Glutamatergic neuron (in vitro differentiated cells): ENCODE data around the gene TSEN54. TPM values are rescaled to one million over a fixed set of nuclear protein-coding genes. Genes with fewer than 3 reads are reported as not detected.

Experiments used
- DNase-seq: peaks from one replicate; pipeline ENCODE4 v3.0.0; 2022
- H3K27ac Mint-ChIP-seq: one replicate; pipeline ENCODE4 v1.8.0; 2020; ENCODE audit warnings: mild to moderate bottlenecking, mixed read lengths, inconsistent platforms; ENCODE audit not compliant: unreplicated experiment
- H3K27me3 Mint-ChIP-seq: one replicate; pipeline ENCODE4 v1.8.0; 2020; ENCODE audit warnings: mild to moderate bottlenecking, moderate library complexity, mixed read lengths, inconsistent platforms; ENCODE audit not compliant: unreplicated experiment
- H3K36me3 Mint-ChIP-seq: one replicate; pipeline ENCODE4 v1.8.0; 2020; ENCODE audit warnings: mild to moderate bottlenecking, mixed read lengths, inconsistent platforms; ENCODE audit not compliant: unreplicated experiment
- H3K4me1 Mint-ChIP-seq: one replicate; pipeline ENCODE4 v1.8.0; 2020; ENCODE audit warnings: mild to moderate bottlenecking, low read depth, mixed read lengths, inconsistent platforms; ENCODE audit not compliant: unreplicated experiment
- H3K4me3 Mint-ChIP-seq: one replicate; pipeline ENCODE4 v1.8.0; 2020; ENCODE audit warnings: mild to moderate bottlenecking, mixed read lengths, inconsistent platforms; ENCODE audit not compliant: unreplicated experiment
- H3K9me3 Mint-ChIP-seq: one replicate; pipeline ENCODE4 v1.8.0; 2020; ENCODE audit warnings: mild to moderate bottlenecking, moderate library complexity, mixed read lengths, inconsistent platforms; ENCODE audit not compliant: unreplicated experiment
- CTCF ChIP-seq: fragments of 200-600 bp; sonication (generic); IDR thresholded peaks from one replicate; pipeline ENCODE4 v1.5.0; 2021; ENCODE audit not compliant: partially characterized antibody, unreplicated experiment
- total RNA-seq: library from RNA; stranded (reverse); fragmentation: NEBNext Ultra II Directional; extraction: Animal tissue kit (Norgen Biotek cat#: 25700); gene quantifications from one replicate; pipeline ENCODE4 v1.2.1, GENCODE V29; 2021; ENCODE audit not compliant: unreplicated experiment

The TSEN54 gene
- total RNA-seq, 1 donor from 2014 or later, result 26.6 TPM

- no peaks in the 10 kb centered on the region for H3K36me3 Mint-ChIP-seq
- no peak overlapping the region for H3K4me3 Mint-ChIP-seq
These were observed 5.1 kb upstream of the TSEN54 start for GRCh38 chr17:75511270-75511609.

GRCh38 chr17:75511610-75512575 is 4.4 kb upstream of the TSEN54 start:
- no peak overlapping the region for H3K27ac Mint-ChIP-seq
- no peak for TF ChIP-seq CTCF
- no peaks in the 10 kb centered on the region for H3K4me1 Mint-ChIP-seq
- no peaks in the 10 kb centered on the region for H3K36me3 Mint-ChIP-seq
- no peaks in the 10 kb centered on the region for H3K9me3 Mint-ChIP-seq
- peak; percentile 19 for DNase-seq
- H3K4me3 Mint-ChIP-seq, result no peak overlapping the region
- H3K27me3 Mint-ChIP-seq, result peaks cover 2% of the 10 kb centered on the region

More at GRCh38 chr17:75511270-75511609, 5.1 kb upstream of the TSEN54 start:
- no peak for DNase-seq
- Mint-ChIP-seq H3K27me3 (peaks cover 2% of the 10 kb centered on the region), H3K9me3 (no peaks in the 10 kb centered on the region), H3K27ac (no peak overlapping the region), H3K4me1 (no peaks in the 10 kb centered on the region)
- TF ChIP-seq CTCF, result no peak

- H3K4me3 Mint-ChIP-seq, result peak overlapping the region; percentile 46
- no peak overlapping the region for H3K27ac Mint-ChIP-seq
- no peak for DNase-seq
- H3K36me3 Mint-ChIP-seq, result no peaks in the 10 kb centered on the region
- H3K4me1 Mint-ChIP-seq, result no peaks in the 10 kb centered on the region
- H3K9me3 Mint-ChIP-seq, result peaks cover 5% of the 10 kb centered on the region
- no peak for TF ChIP-seq CTCF
- H3K27me3 Mint-ChIP-seq, result peaks cover 3% of the 10 kb centered on the region
These were observed 3.2 kb upstream of the TSEN54 start for GRCh38 chr17:75512926-75513640.

GRCh38 chr17:75513641-75514000 is 2.7 kb upstream of the TSEN54 start:
- Mint-ChIP-seq H3K27ac (no peak overlapping the region), H3K4me3 (peak overlapping the region; percentile 71), H3K9me3 (peaks cover 8% of the 10 kb centered on the region), H3K4me1 (no peaks in the 10 kb centered on the region), H3K36me3 (no peaks in the 10 kb centered on the region), H3K27me3 (peaks cover 5% of the 10 kb centered on the region)
- no peak for TF ChIP-seq CTCF
- DNase-seq, result no peak

- Mint-ChIP-seq H3K36me3 (no peaks in the 10 kb centered on the region), H3K9me3 (peaks cover 8% of the 10 kb centered on the region), H3K4me1 (no peaks in the 10 kb centered on the region), H3K27ac (no peak overlapping the region), H3K27me3 (peaks cover 5% of the 10 kb centered on the region), H3K4me3 (peak overlapping the region; percentile 78)
- DNase-seq, result peak; percentile 24
- TF ChIP-seq CTCF, result no peak
These were observed 1.9 kb upstream of the TSEN54 start for GRCh38 chr17:75514299-75514918.
